PC-9 (cell line): ENCODE data around the gene SNTG2.

ENCODE experiments used
- CTCF ChIP-seq: fragments of 200-600 bp; sonication (generic); conservative IDR thresholded peaks from 2 replicates; pipeline ENCODE4 v1.6.1; 2017; ENCODE audit warnings: mixed run types, antibody characterized with exemption, mild to moderate bottlenecking, moderate library complexity
- EZH2 ChIP-seq: fragments of 200-600 bp; sonication (generic); IDR thresholded peaks from 2 replicates; pipeline ENCODE4 v1.8.0; 2017; ENCODE audit warnings: antibody characterized with exemption, low read depth

GRCh38 chr2:1256632-1257324 is 306.1 kb downstream of the SNTG2 start:
- TF ChIP-seq CTCF (no peak), EZH2 (no peak)
